ENCODE data around the gene PCDH9.

Gene PCDH9

GRCh38 chr13:67137044-67137735 lies 92.9 kb downstream of the PCDH9 start:
- 92% methylated on average over 6 of the region's 6 CpGs for WGBS
- peaks cover 5% of the 10 kb centered on the region; the same call in 1 of the 2 replicates for H3K4me1 ChIP-seq (ENCODE audit: insufficient read depth, low read length)
- no peaks in the 10 kb centered on the region for H3K36me3 ChIP-seq (ENCODE audit: insufficient read depth, low read length)
- no peaks in the 10 kb centered on the region for H3K9me3 ChIP-seq (ENCODE audit: insufficient read depth, low read depth, low read length)
- H3K27me3 ChIP-seq (ENCODE audit: insufficient read depth, low read length) = no peaks in the 10 kb centered on the region
- H3K27ac ChIP-seq (ENCODE audit: low read depth, low read length) = no peak overlapping the region
- H3K9ac ChIP-seq (ENCODE audit: low read depth, low read length) = no peak overlapping the region
- H3K4me3 ChIP-seq (ENCODE audit: low read length) = no peak overlapping the region

GRCh38 chr13:67136157-67136556 lies 94.0 kb downstream of the PCDH9 start:
- no peak overlapping the region for H3K27ac ChIP-seq (ENCODE audit: low read depth, low read length)
- WGBS = 92% methylated on average over 4 of the region's 5 CpGs
- H3K27me3 ChIP-seq (ENCODE audit: insufficient read depth, low read length) = no peaks in the 10 kb centered on the region
- H3K9ac ChIP-seq (ENCODE audit: low read depth, low read length) = no peak overlapping the region
- no peaks in the 10 kb centered on the region for H3K36me3 ChIP-seq (ENCODE audit: insufficient read depth, low read length)
- H3K4me1 ChIP-seq (ENCODE audit: insufficient read depth, low read length) = peaks cover 5% of the 10 kb centered on the region; the same call in 1 of the 2 replicates
- H3K9me3 ChIP-seq (ENCODE audit: insufficient read depth, low read depth, low read length) = no peaks in the 10 kb centered on the region
- no peak overlapping the region for H3K4me3 ChIP-seq (ENCODE audit: low read length)

- 95% methylated on average over 4 of the region's 4 CpGs for WGBS
- Histone ChIP-seq H3K27me3 (ENCODE audit: insufficient read depth, low read length) (no peaks in the 10 kb centered on the region), H3K9me3 (ENCODE audit: insufficient read depth, low read depth, low read length) (no peaks in the 10 kb centered on the region), H3K36me3 (ENCODE audit: insufficient read depth, low read length) (no peaks in the 10 kb centered on the region), H3K9ac (ENCODE audit: low read depth, low read length) (no peak overlapping the region), H3K27ac (ENCODE audit: low read depth, low read length) (no peak overlapping the region), H3K4me1 (ENCODE audit: insufficient read depth, low read length) (peaks cover 5% of the 10 kb centered on the region; the same call in 1 of the 2 replicates), H3K4me3 (ENCODE audit: low read length) (no peak overlapping the region)
Measured at GRCh38 chr13:67135356-67135755, 94.8 kb downstream of the PCDH9 start.

- peaks cover 5% of the 10 kb centered on the region; the same call in 1 of the 2 replicates for H3K4me1 ChIP-seq (ENCODE audit: insufficient read depth, low read length)
- H3K4me3 ChIP-seq (ENCODE audit: low read length) = no peak overlapping the region
- no peaks in the 10 kb centered on the region for H3K9me3 ChIP-seq (ENCODE audit: insufficient read depth, low read depth, low read length)
- WGBS = 89% methylated on average over 6 of the region's 7 CpGs
- H3K27me3 ChIP-seq (ENCODE audit: insufficient read depth, low read length) = no peaks in the 10 kb centered on the region
- H3K36me3 ChIP-seq (ENCODE audit: insufficient read depth, low read length) = no peaks in the 10 kb centered on the region
- H3K27ac ChIP-seq (ENCODE audit: low read depth, low read length) = no peak overlapping the region
- H3K9ac ChIP-seq (ENCODE audit: low read depth, low read length) = no peak overlapping the region
Measured at GRCh38 chr13:67134417-67135129, 95.6 kb downstream of the PCDH9 start.

GRCh38 chr13:67133476-67133875 lies 96.7 kb downstream of the PCDH9 start:
- WGBS = 100% methylated on average over 1 of the region's 1 CpG
- Histone ChIP-seq H3K36me3 (ENCODE audit: insufficient read depth, low read length) (no peaks in the 10 kb centered on the region), H3K9ac (ENCODE audit: low read depth, low read length) (no peak overlapping the region), H3K27ac (ENCODE audit: low read depth, low read length) (no peak overlapping the region), H3K4me3 (ENCODE audit: low read length) (no peak overlapping the region), H3K27me3 (ENCODE audit: insufficient read depth, low read length) (no peaks in the 10 kb centered on the region), H3K4me1 (ENCODE audit: insufficient read depth, low read length) (peaks cover 5% of the 10 kb centered on the region; the same call in 1 of the 2 replicates), H3K9me3 (ENCODE audit: insufficient read depth, low read depth, low read length) (no peaks in the 10 kb centered on the region)

- Histone ChIP-seq H3K9ac (ENCODE audit: low read depth, low read length) (no peak overlapping the region), H3K4me3 (ENCODE audit: low read length) (no peak overlapping the region), H3K9me3 (ENCODE audit: insufficient read depth, low read depth, low read length) (no peaks in the 10 kb centered on the region), H3K4me1 (ENCODE audit: insufficient read depth, low read length) (peaks cover 5% of the 10 kb centered on the region; the same call in 1 of the 2 replicates), H3K27me3 (ENCODE audit: insufficient read depth, low read length) (no peaks in the 10 kb centered on the region), H3K27ac (ENCODE audit: low read depth, low read length) (no peak overlapping the region), H3K36me3 (ENCODE audit: insufficient read depth, low read length) (no peaks in the 10 kb centered on the region)
- WGBS = 94% methylated on average over 1 of the region's 1 CpG
Measured at GRCh38 chr13:67131393-67131792, 98.7 kb downstream of the PCDH9 start.

GRCh38 chr13:67130444-67130843 lies 99.7 kb downstream of the PCDH9 start:
- Histone ChIP-seq H3K9me3 (ENCODE audit: insufficient read depth, low read depth, low read length) (no peaks in the 10 kb centered on the region), H3K36me3 (ENCODE audit: insufficient read depth, low read length) (no peaks in the 10 kb centered on the region), H3K9ac (ENCODE audit: low read depth, low read length) (no peak overlapping the region), H3K27me3 (ENCODE audit: insufficient read depth, low read length) (no peaks in the 10 kb centered on the region), H3K4me1 (ENCODE audit: insufficient read depth, low read length) (peaks cover 5% of the 10 kb centered on the region; the same call in 1 of the 2 replicates), H3K4me3 (ENCODE audit: low read length) (no peak overlapping the region), H3K27ac (ENCODE audit: low read depth, low read length) (no peak overlapping the region)
- 94% methylated on average over 4 of the region's 5 CpGs for WGBS

- H3K36me3 ChIP-seq (ENCODE audit: insufficient read depth, low read length) = no peaks in the 10 kb centered on the region
- no peaks in the 10 kb centered on the region for H3K27me3 ChIP-seq (ENCODE audit: insufficient read depth, low read length)
- H3K27ac ChIP-seq (ENCODE audit: low read depth, low read length) = no peak overlapping the region
- H3K9me3 ChIP-seq (ENCODE audit: insufficient read depth, low read depth, low read length) = no peaks in the 10 kb centered on the region
- no peak overlapping the region for H3K4me3 ChIP-seq (ENCODE audit: low read length)
- H3K9ac ChIP-seq (ENCODE audit: low read depth, low read length) = no peak overlapping the region
- 58% methylated on average over 3 of the region's 3 CpGs for WGBS
- no peaks in the 10 kb centered on the region for H3K4me1 ChIP-seq (ENCODE audit: insufficient read depth, low read length)
Measured at GRCh38 chr13:67128136-67128535, 102.0 kb downstream of the PCDH9 start.

GRCh38 chr13:67125681-67126080 lies 104.5 kb downstream of the PCDH9 start:
- Histone ChIP-seq H3K4me3 (ENCODE audit: low read length) (no peak overlapping the region), H3K27me3 (ENCODE audit: insufficient read depth, low read length) (no peaks in the 10 kb centered on the region), H3K4me1 (ENCODE audit: insufficient read depth, low read length) (no peaks in the 10 kb centered on the region), H3K9me3 (ENCODE audit: insufficient read depth, low read depth, low read length) (no peaks in the 10 kb centered on the region), H3K36me3 (ENCODE audit: insufficient read depth, low read length) (no peaks in the 10 kb centered on the region), H3K27ac (ENCODE audit: low read depth, low read length) (no peak overlapping the region), H3K9ac (ENCODE audit: low read depth, low read length) (no peak overlapping the region)

GRCh38 chr13:67123165-67123564 lies 107.0 kb downstream of the PCDH9 start:
- H3K9me3 ChIP-seq (ENCODE audit: insufficient read depth, low read depth, low read length) = no peaks in the 10 kb centered on the region
- no peak overlapping the region for H3K27ac ChIP-seq (ENCODE audit: low read depth, low read length)
- no peak overlapping the region for H3K4me3 ChIP-seq (ENCODE audit: low read length)
- no peaks in the 10 kb centered on the region for H3K36me3 ChIP-seq (ENCODE audit: insufficient read depth, low read length)
- H3K4me1 ChIP-seq (ENCODE audit: insufficient read depth, low read length) = no peaks in the 10 kb centered on the region
- H3K9ac ChIP-seq (ENCODE audit: low read depth, low read length) = no peak overlapping the region
- 70% methylated on average over 2 of the region's 3 CpGs for WGBS
- no peaks in the 10 kb centered on the region for H3K27me3 ChIP-seq (ENCODE audit: insufficient read depth, low read length)

- no peaks in the 10 kb centered on the region for H3K27me3 ChIP-seq (ENCODE audit: insufficient read depth, low read length)
- no peak overlapping the region for H3K4me3 ChIP-seq (ENCODE audit: low read length)
- 75% methylated on average over 5 of the region's 6 CpGs for WGBS
- no peaks in the 10 kb centered on the region for H3K36me3 ChIP-seq (ENCODE audit: insufficient read depth, low read length)
- H3K9me3 ChIP-seq (ENCODE audit: insufficient read depth, low read depth, low read length) = no peaks in the 10 kb centered on the region
- no peak overlapping the region for H3K27ac ChIP-seq (ENCODE audit: low read depth, low read length)
- no peak overlapping the region for H3K9ac ChIP-seq (ENCODE audit: low read depth, low read length)
- no peaks in the 10 kb centered on the region for H3K4me1 ChIP-seq (ENCODE audit: insufficient read depth, low read length)
Measured at GRCh38 chr13:67122251-67122650, 107.9 kb downstream of the PCDH9 start.

All from HUES64 (cell line).